Lung (tissue), 12 donors: ENCODE measurements around the gene EMILIN1. TPM values are rescaled to one million over a fixed set of nuclear protein-coding genes. Genes with fewer than 3 reads are reported as not detected.

ENCODE experiments used
- ATAC-seq: fragments of 200-7000 bp; cut with Tn5 transposase; one replicate; pipeline ENCODE4 v1.9.1; 2020; ENCODE audit warnings: moderate number of reproducible peaks; ENCODE audit not compliant: insufficient read depth, low FRiP score
- DNase-seq, 3 donors: peaks; one replicate each; pipeline ENCODE4 v3.0.0-alpha.2; 2013 to 2017
- H3K27ac ChIP-seq, 2 donors: one replicate each; pipeline ENCODE4 v1.5.1; 2013; ENCODE audit warnings: mild to moderate bottlenecking in 2 of 2, moderate library complexity in 2 of 2, control low read depth in 1 of 2, inconsistent platforms in 1 of 2, low read depth in 1 of 2, low read length in 1 of 2
- H3K27me3 ChIP-seq, 3 donors: one replicate each; pipeline ENCODE4 v1.5.1; 2013; ENCODE audit warnings: low read length in 2 of 3; ENCODE audit not compliant: control insufficient read depth in 3 of 3, insufficient read depth in 3 of 3
- H3K36me3 ChIP-seq, 4 donors: one replicate each; pipeline ENCODE4 v1.5.1; 2013; ENCODE audit warnings: low read length in 4 of 4, mild to moderate bottlenecking in 1 of 4, moderate library complexity in 1 of 4; ENCODE audit not compliant: control insufficient read depth in 4 of 4, insufficient read depth in 4 of 4
- H3K4me1 ChIP-seq, 5 donors: one replicate each; pipeline ENCODE4 v1.5.1; 2013; ENCODE audit warnings: low read length in 5 of 5, mild to moderate bottlenecking in 2 of 5, moderate library complexity in 1 of 5; ENCODE audit not compliant: control insufficient read depth in 5 of 5, insufficient read depth in 5 of 5
- H3K4me3 ChIP-seq: one replicate; pipeline ENCODE4 v1.5.1; 2013; ENCODE audit warnings: mild to moderate bottlenecking, control low read depth, moderate library complexity
- H3K9ac ChIP-seq, 2 donors: one replicate each; pipeline ENCODE4 v1.5.1; 2013; ENCODE audit warnings: low read length in 2 of 2, control low read depth in 1 of 2; ENCODE audit not compliant: insufficient read depth in 1 of 2
- H3K9me3 ChIP-seq, 4 donors: one replicate each; pipeline ENCODE4 v1.5.1; 2013; ENCODE audit warnings: low read length in 3 of 4, mild to moderate bottlenecking in 1 of 4, moderate library complexity in 1 of 4; ENCODE audit not compliant: control insufficient read depth in 4 of 4, insufficient read depth in 3 of 4
- CTCF ChIP-seq: IDR thresholded peaks from 2 replicates; pipeline ENCODE4 v1.5.1; 2012; ENCODE audit warnings: mild to moderate bottlenecking; ENCODE audit errors: control extremely low read depth, extremely low read depth
- WGBS, 2 donors: extraction: QIAGEN DNeasy Blood & Tissue Kit; methylation state at CpG; one replicate each; pipeline ENCODE4 v1.1.7; 2013; 5-methylcytosine and 5-hydroxymethylcytosine counted together
- polyA plus RNA-seq, 2 donors: library from polyadenylated mRNA; stranded (reverse); fragments of 200-250 nt; gene quantifications; one replicate each; pipeline ENCODE4 v1.2.1, GENCODE V29; 2013
- total RNA-seq, 2 donors: library from RNA; depleted of rRNA in 1 of 2; stranded (reverse); fragments of >200 nt in 1 of 2; gene quantifications; one replicate each; pipeline ENCODE4 v1.2.1, GENCODE V29; 2014 to 2021
- donor health status: control.
- donor health status: control.
- donor health status: Bipolar disorder and iron deficiency.
- donor health status: healthy.
- donor health status: DM: yes; HTN: yes; CAD: no.

Gene EMILIN1
- total and polyA plus RNA-seq, 4 donors = 74.1 to 163 (median 93.5) TPM

- no peak for ATAC-seq
- H3K9me3 ChIP-seq = no peaks in the 10 kb centered on the region
- DNase-seq = no peak
- H3K27me3 ChIP-seq = no peaks in the 10 kb centered on the region
- no peak overlapping the region for H3K4me3 ChIP-seq
- peaks cover 0 to 4% (median 0%) of the 10 kb centered on the region in 4 donors for H3K36me3 ChIP-seq
- no peak overlapping the region for H3K9ac ChIP-seq
- H3K4me1 ChIP-seq = peaks cover 0 to 10% (median 7%) of the 10 kb centered on the region in 5 donors
- H3K27ac ChIP-seq = no peak overlapping the region
- no peak for TF ChIP-seq CTCF
- WGBS, 2 donors = 76 to 85% methylated on average over 10 of the region's 10 CpGs
Measured at GRCh38 chr2:27092696-27093429, 14.4 kb downstream of the EMILIN1 start.

GRCh38 chr2:27093430-27094352 lies 15.3 kb downstream of the EMILIN1 start:
- Histone ChIP-seq H3K36me3 (peaks cover 0 to 4% (median 0%) of the 10 kb centered on the region in 4 donors), H3K27me3 (no peaks in the 10 kb centered on the region), H3K4me3 (no peak overlapping the region), H3K9ac (no peak overlapping the region), H3K4me1 (peaks cover 0 to 10% (median 7%) of the 10 kb centered on the region in 5 donors), H3K9me3 (no peaks in the 10 kb centered on the region), H3K27ac (no peak overlapping the region)
- no peak for ATAC-seq
- no peak for TF ChIP-seq CTCF
- WGBS, 2 donors = 89 to 94% methylated on average over 6 of the region's 6 CpGs
- DNase-seq = no peak

- H3K4me3 ChIP-seq = no peak overlapping the region
- no peaks in the 10 kb centered on the region for H3K27me3 ChIP-seq
- H3K27ac ChIP-seq = no peak overlapping the region
- no peak for DNase-seq
- H3K9me3 ChIP-seq = no peaks in the 10 kb centered on the region
- peaks cover 0 to 4% (median 0%) of the 10 kb centered on the region in 4 donors for H3K36me3 ChIP-seq
- peaks cover 0 to 10% (median 7%) of the 10 kb centered on the region in 5 donors for H3K4me1 ChIP-seq
- WGBS, 2 donors = 94 to 96% methylated on average over 24 of the region's 24 CpGs
- no peak for TF ChIP-seq CTCF
- no peak overlapping the region for H3K9ac ChIP-seq
- ATAC-seq = no peak
Measured at GRCh38 chr2:27094353-27094984, 16.1 kb downstream of the EMILIN1 start.
